CD4-positive, alpha-beta T cell (primary cell): ENCODE results near the gene BZW1. TPM values are rescaled to one million over a fixed set of nuclear protein-coding genes. Genes with fewer than 3 reads are reported as not detected.

ENCODE experiments used
- ATAC-seq: fragments of 200-7000 bp; cut with Tn5 transposase; one replicate; pipeline ENCODE4 v1.10.0; 2022; ENCODE audit warnings: mild to moderate bottlenecking; ENCODE audit not compliant: poor library complexity
- CTCF ChIA-PET: fragments of 350-600 bp; sonication (Branson Sonifier 250); formaldehyde crosslinking; loops from one replicate; lab custom pipeline; 2021; ENCODE audit warnings: antibody characterized with exemption, inconsistent platforms; lab: Charles Lee
- POLR2A ChIA-PET: fragments of 350-600 bp; sonication (Branson Sonifier 250); formaldehyde crosslinking; loops from one replicate; lab custom pipeline; 2021; ENCODE audit warnings: antibody characterized with exemption, inconsistent platforms; lab: Charles Lee
- DNase-seq, 14 experiments: peaks; one replicate each; pipeline ENCODE4 v3.0.0-alpha.2; 2013 to 2020; ENCODE audit warnings: mixed read lengths in 2 of 14
- H3K27ac ChIP-seq, 2 donors: one replicate each; pipeline versions ENCODE4 v1.5.1 to v1.7.0; 2013; ENCODE audit warnings: low read length in 2 of 2, low read depth in 1 of 2, mild to moderate bottlenecking in 1 of 2
- H3K27me3 ChIP-seq, 2 experiments: 1 replicate in 1 of 2; 2 replicates in 1 of 2; pipeline versions ENCODE4 v1.6.1 to v1.7.0; 2013; ENCODE audit warnings: low read length in 2 of 2, control low read depth in 1 of 2, mild to moderate bottlenecking in 1 of 2, moderate library complexity in 1 of 2; ENCODE audit not compliant: insufficient read depth in 2 of 2, control insufficient read depth in 1 of 2
- H3K36me3 ChIP-seq: one replicate; pipeline ENCODE4 v1.6.1; 2013; ENCODE audit warnings: low read length, control low read depth; ENCODE audit not compliant: insufficient read depth
- H3K4me1 ChIP-seq: one replicate; pipeline ENCODE4 v1.6.1; 2013; ENCODE audit warnings: low read length, control low read depth; ENCODE audit not compliant: insufficient read depth
- H3K4me3 ChIP-seq: one replicate; pipeline ENCODE4 v1.5.1; 2013; ENCODE audit warnings: mild to moderate bottlenecking, low read length, moderate library complexity
- H3K9me3 ChIP-seq, 2 experiments: 1 replicate in 1 of 2; 2 replicates in 1 of 2; pipeline versions ENCODE4 v1.6.1 to v1.7.0; 2013; ENCODE audit warnings: low read length in 2 of 2, mild to moderate bottlenecking in 2 of 2, control low read depth in 1 of 2, moderate library complexity in 1 of 2; ENCODE audit not compliant: control insufficient read depth in 1 of 2, insufficient read depth in 1 of 2
- H3K27ac Mint-ChIP-seq: one replicate; pipeline ENCODE4 v1.8.0; 2020; ENCODE audit warnings: mixed read lengths
- H3K27me3 Mint-ChIP-seq: one replicate; pipeline ENCODE4 v1.8.0; 2021; ENCODE audit warnings: mixed read lengths
- H3K36me3 Mint-ChIP-seq: one replicate; pipeline ENCODE4 v1.8.0; 2021; ENCODE audit warnings: low read depth, mixed read lengths
- H3K4me1 Mint-ChIP-seq: one replicate; pipeline ENCODE4 v1.8.0; 2021; ENCODE audit warnings: low read depth, mixed read lengths
- H3K4me3 Mint-ChIP-seq: one replicate; pipeline ENCODE4 v1.8.0; 2020; ENCODE audit warnings: mild to moderate bottlenecking, mixed read lengths
- H3K9me3 Mint-ChIP-seq: one replicate; pipeline ENCODE4 v1.8.0; 2020; ENCODE audit warnings: mixed read lengths
- CTCF ChIP-seq: fragments of 200-600 bp; IDR thresholded peaks from one replicate; pipeline ENCODE4 v1.8.0; 2022; ENCODE audit warnings: antibody characterized with exemption, mild to moderate bottlenecking
- intact Hi-C, 2 experiments: fragments of 100-400 bp; cut with DNase I in 1 of 2; cut with micrococcal nuclease in 1 of 2; formaldehyde crosslinking; loops; one replicate each; pipeline versions ENCODE4 v1.15.1 to v1.9.0; 2023 to 2025; cut with DNase I, micrococcal nuclease
- total RNA-seq, 174 experiments: library from RNA in 2 of 174; stranded (reverse) in 2 of 174; gene quantifications; one replicate each; pipeline ENCODE4 v1.2.3 and lab custom pipeline; 2021 to 2026

The BZW1 gene
- total RNA-seq, 2 experiments from 2014 or later, result 190 to 192 TPM

GRCh38 chr2:200787351-200788120 is 24.2 kb upstream of the BZW1 start:
- Histone ChIP-seq H3K9me3 (no peaks in the 10 kb centered on the region), H3K27ac (no peak overlapping the region), H3K36me3 (no peaks in the 10 kb centered on the region), H3K4me1 (no peaks in the 10 kb centered on the region), H3K4me3 (no peak overlapping the region), H3K27me3 (peaks cover 0 to 3% of the 10 kb centered on the region in 2 experiments)
- no peak for TF ChIP-seq CTCF
- ATAC-seq (no peak), DNase-seq (no peak)
- H3K36me3 Mint-ChIP-seq, result no peaks in the 10 kb centered on the region
- CTCF ChIA-PET, result no interaction called here
- peaks cover 12% of the 10 kb centered on the region for H3K27me3 Mint-ChIP-seq
- intact Hi-C loops, result no loop called here
- POLR2A ChIA-PET, result interaction anchor here (0.7 kb wide), 1 partner anchor 245 kb away, joined by 3 read pairs; no protein-coding TSS in a partner anchor
- no peaks in the 10 kb centered on the region for H3K4me1 Mint-ChIP-seq
- no peak overlapping the region for H3K27ac Mint-ChIP-seq
- no peaks in the 10 kb centered on the region for H3K9me3 Mint-ChIP-seq
- no peak overlapping the region for H3K4me3 Mint-ChIP-seq

GRCh38 chr2:200788121-200788718 is 23.5 kb upstream of the BZW1 start:
- no peaks in the 10 kb centered on the region for H3K4me1 ChIP-seq
- peaks cover 0 to 3% of the 10 kb centered on the region in 2 experiments for H3K27me3 ChIP-seq
- H3K27ac ChIP-seq, result no peak overlapping the region
- peaks cover 12% of the 10 kb centered on the region for H3K27me3 Mint-ChIP-seq
- H3K4me3 ChIP-seq, result no peak overlapping the region
- ChIA-PET POLR2A (no interaction called here), CTCF (no interaction called here)
- no peaks in the 10 kb centered on the region for H3K36me3 ChIP-seq
- H3K27ac Mint-ChIP-seq, result no peak overlapping the region
- no peaks in the 10 kb centered on the region for H3K4me1 Mint-ChIP-seq
- no peak for TF ChIP-seq CTCF
- intact Hi-C loops, result no loop called here
- H3K36me3 Mint-ChIP-seq, result no peaks in the 10 kb centered on the region
- no peaks in the 10 kb centered on the region for H3K9me3 Mint-ChIP-seq
- no peak for DNase-seq
- H3K9me3 ChIP-seq, result no peaks in the 10 kb centered on the region
- no peak for ATAC-seq
- no peak overlapping the region for H3K4me3 Mint-ChIP-seq

- Histone ChIP-seq H3K9me3 (no peaks in the 10 kb centered on the region), H3K27me3 (peaks cover 0 to 3% of the 10 kb centered on the region in 2 experiments), H3K4me3 (no peak overlapping the region), H3K27ac (no peak overlapping the region), H3K36me3 (no peaks in the 10 kb centered on the region), H3K4me1 (no peaks in the 10 kb centered on the region)
- Mint-ChIP-seq H3K27me3 (peaks cover 12% of the 10 kb centered on the region), H3K36me3 (no peaks in the 10 kb centered on the region), H3K9me3 (no peaks in the 10 kb centered on the region), H3K4me1 (no peaks in the 10 kb centered on the region), H3K27ac (no peak overlapping the region), H3K4me3 (no peak overlapping the region)
- no peak for TF ChIP-seq CTCF
- no peak for ATAC-seq
- ChIA-PET CTCF (no interaction called here), POLR2A (no interaction called here)
- intact Hi-C loops, result no loop called here
- DNase-seq, result no peak
Measured at GRCh38 chr2:200790185-200790584, 21.5 kb upstream of the BZW1 start.
